ENCODE results near the gene SULT1C3. TPM values are rescaled to one million over a fixed set of nuclear protein-coding genes. Genes with fewer than 3 reads are reported as not detected.

Gene SULT1C3
- total RNA-seq, 2 experiments from 2014 or later, result not detected

- Histone ChIP-seq H4K20me1 (ENCODE audit: insufficient read depth, low read length) (no peaks in the 10 kb centered on the region), H3K79me2 (ENCODE audit: insufficient read depth, low read depth, low read length) (no peaks in the 10 kb centered on the region), H3K4me3 (ENCODE audit: low read depth, low read length, poor library complexity, severe bottlenecking) (no peak overlapping the region), H3K36me3 (ENCODE audit: insufficient read depth, low read length) (no peaks in the 10 kb centered on the region), H3K4me1 (ENCODE audit: insufficient read depth, low read length, poor library complexity, severe bottlenecking) (no peaks in the 10 kb centered on the region), H3K4me2 (ENCODE audit: low read length) (no peak overlapping the region), H3K27ac (ENCODE audit: low read depth, low read length, poor library complexity, severe bottlenecking) (no peak overlapping the region), H3K9me2 (ENCODE audit: insufficient read depth, low read length) (no peaks in the 10 kb centered on the region), H3K9me3 (ENCODE audit: low read length) (no peaks in the 10 kb centered on the region), H2AFZ (ENCODE audit: low read length) (no peak overlapping the region)
- BruUV-seq (replicated peaks), result no TSS peak
- CTCF ChIA-PET (ENCODE audit: unreplicated experiment), result no interaction called here
- DNase-seq (ENCODE audit: low spot score), result no peak
- TF ChIP-seq EZH2phosphoT487 (IDR thresholded peaks at IDR 0.05; ENCODE audit: borderline replicate concordance, low read depth, low read length) (no peak), CTCF (conservative IDR thresholded peaks at IDR 0.05; ENCODE audit: low read length) (no peak)
- POLR2A ChIA-PET, result no interaction called here
- intact Hi-C loops (cut with micrococcal nuclease; ENCODE audit: unreplicated experiment), result no loop called here
These were observed 13.3 kb downstream of the SULT1C3 start for GRCh38 chr2:108253106-108253505.

- Histone ChIP-seq H3K36me3 (ENCODE audit: insufficient read depth, low read length) (no peaks in the 10 kb centered on the region), H3K9me2 (ENCODE audit: insufficient read depth, low read length) (no peaks in the 10 kb centered on the region), H2AFZ (ENCODE audit: low read length) (no peak overlapping the region), H3K4me2 (ENCODE audit: low read length) (no peak overlapping the region), H3K9me3 (ENCODE audit: low read length) (no peaks in the 10 kb centered on the region), H3K4me3 (ENCODE audit: low read depth, low read length, poor library complexity, severe bottlenecking) (no peak overlapping the region), H3K27ac (ENCODE audit: low read depth, low read length, poor library complexity, severe bottlenecking) (no peak overlapping the region), H4K20me1 (ENCODE audit: insufficient read depth, low read length) (no peaks in the 10 kb centered on the region), H3K4me1 (ENCODE audit: insufficient read depth, low read length, poor library complexity, severe bottlenecking) (no peaks in the 10 kb centered on the region), H3K79me2 (ENCODE audit: insufficient read depth, low read depth, low read length) (no peaks in the 10 kb centered on the region)
- no peak for TF ChIP-seq CTCF (conservative IDR thresholded peaks at IDR 0.05; ENCODE audit: low read length)
- no peak for TF ChIP-seq EZH2phosphoT487 (IDR thresholded peaks at IDR 0.05; ENCODE audit: borderline replicate concordance, low read depth, low read length)
- CTCF ChIA-PET (ENCODE audit: unreplicated experiment), result no interaction called here
- DNase-seq (ENCODE audit: low spot score), result no peak
- intact Hi-C loops (cut with micrococcal nuclease; ENCODE audit: unreplicated experiment), result no loop called here
- POLR2A ChIA-PET, result interaction anchor here (0.6 kb wide), 1 partner anchor 626 kb away, joined by 3 read pairs; no protein-coding TSS in a partner anchor
- BruUV-seq (replicated peaks), result no TSS peak
These were observed 18.1 kb downstream of the SULT1C3 start for GRCh38 chr2:108257757-108258331.

GRCh38 chr2:108260773-108261172, 21.0 kb downstream of the SULT1C3 start:
- no peak for DNase-seq (ENCODE audit: low spot score)
- no peaks in the 10 kb centered on the region for H3K36me3 ChIP-seq (ENCODE audit: insufficient read depth, low read length)
- no peak overlapping the region for H3K4me2 ChIP-seq (ENCODE audit: low read length)
- H3K79me2 ChIP-seq (ENCODE audit: insufficient read depth, low read depth, low read length), result no peaks in the 10 kb centered on the region
- no peaks in the 10 kb centered on the region for H3K9me3 ChIP-seq (ENCODE audit: low read length)
- no peak overlapping the region for H3K27ac ChIP-seq (ENCODE audit: low read depth, low read length, poor library complexity, severe bottlenecking)
- POLR2A ChIA-PET, result no interaction called here
- TF ChIP-seq CTCF (conservative IDR thresholded peaks at IDR 0.05; ENCODE audit: low read length) (no peak), EZH2phosphoT487 (IDR thresholded peaks at IDR 0.05; ENCODE audit: borderline replicate concordance, low read depth, low read length) (no peak)
- H3K4me3 ChIP-seq (ENCODE audit: low read depth, low read length, poor library complexity, severe bottlenecking), result no peak overlapping the region
- intact Hi-C loops (cut with micrococcal nuclease; ENCODE audit: unreplicated experiment), result no loop called here
- H3K4me1 ChIP-seq (ENCODE audit: insufficient read depth, low read length, poor library complexity, severe bottlenecking), result no peaks in the 10 kb centered on the region
- CTCF ChIA-PET (ENCODE audit: unreplicated experiment), result no interaction called here
- H4K20me1 ChIP-seq (ENCODE audit: insufficient read depth, low read length), result no peaks in the 10 kb centered on the region
- no peaks in the 10 kb centered on the region for H3K9me2 ChIP-seq (ENCODE audit: insufficient read depth, low read length)
- BruUV-seq (replicated peaks), result no TSS peak
- no peak overlapping the region for H2AFZ ChIP-seq (ENCODE audit: low read length)

Measured in OCI-LY7 (cell line).